ENCODE results near the gene ZC3H18.

Gene ZC3H18

GRCh38 chr16:88610080-88610479 lies 39.9 kb downstream of the ZC3H18 start:
- TF ChIP-seq CTCF (IDR thresholded peaks at IDR 0.05; ENCODE audit: low read depth, low read length, missing control alignments): peak; percentile 6
- no peak overlapping the region for H3K4me3 ChIP-seq (replicated peaks; ENCODE audit: low read depth, low read length)
- no peak for DNase-seq (ENCODE audit: extremely low read depth, low read depth)

GRCh38 chr16:88610909-88611812 lies 41.0 kb downstream of the ZC3H18 start:
- H3K4me3 ChIP-seq (replicated peaks; ENCODE audit: low read depth, low read length): no peak overlapping the region
- no peak for DNase-seq (ENCODE audit: extremely low read depth, low read depth)
- TF ChIP-seq CTCF (IDR thresholded peaks at IDR 0.05; ENCODE audit: low read depth, low read length, missing control alignments): no peak

- no peak overlapping the region for H3K4me3 ChIP-seq (replicated peaks; ENCODE audit: low read depth, low read length)
- TF ChIP-seq CTCF (IDR thresholded peaks at IDR 0.05; ENCODE audit: low read depth, low read length, missing control alignments): no peak
- DNase-seq (ENCODE audit: extremely low read depth, low read depth): no peak
These were observed 43.1 kb downstream of the ZC3H18 start for GRCh38 chr16:88613293-88613692.

GRCh38 chr16:88613911-88614817 lies 44.0 kb downstream of the ZC3H18 start:
- TF ChIP-seq CTCF (IDR thresholded peaks at IDR 0.05; ENCODE audit: low read depth, low read length, missing control alignments): no peak
- no peak overlapping the region for H3K4me3 ChIP-seq (replicated peaks; ENCODE audit: low read depth, low read length)
- DNase-seq (ENCODE audit: extremely low read depth, low read depth): no peak

- no peak for TF ChIP-seq CTCF (IDR thresholded peaks at IDR 0.05; ENCODE audit: low read depth, low read length, missing control alignments)
- DNase-seq (ENCODE audit: extremely low read depth, low read depth): no peak
- no peak overlapping the region for H3K4me3 ChIP-seq (replicated peaks; ENCODE audit: low read depth, low read length)
These were observed 44.8 kb downstream of the ZC3H18 start for GRCh38 chr16:88614818-88615580.

- no peak overlapping the region for H3K4me3 ChIP-seq (replicated peaks; ENCODE audit: low read depth, low read length)
- no peak for DNase-seq (ENCODE audit: extremely low read depth, low read depth)
- TF ChIP-seq CTCF (IDR thresholded peaks at IDR 0.05; ENCODE audit: low read depth, low read length, missing control alignments): no peak
These were observed 46.1 kb downstream of the ZC3H18 start for GRCh38 chr16:88616320-88616719.
